GM18511 (cell line): ENCODE measurements around the gene CIDEC.

Source experiments
- ATAC-seq: cut with Tn5 transposase; IDR thresholded peaks from one replicate; pipeline ENCODE4 v1.9.1; 2021; ENCODE audit warnings: mild to moderate bottlenecking, moderate library complexity; ENCODE audit not compliant: unreplicated experiment

Gene CIDEC

DNA sequence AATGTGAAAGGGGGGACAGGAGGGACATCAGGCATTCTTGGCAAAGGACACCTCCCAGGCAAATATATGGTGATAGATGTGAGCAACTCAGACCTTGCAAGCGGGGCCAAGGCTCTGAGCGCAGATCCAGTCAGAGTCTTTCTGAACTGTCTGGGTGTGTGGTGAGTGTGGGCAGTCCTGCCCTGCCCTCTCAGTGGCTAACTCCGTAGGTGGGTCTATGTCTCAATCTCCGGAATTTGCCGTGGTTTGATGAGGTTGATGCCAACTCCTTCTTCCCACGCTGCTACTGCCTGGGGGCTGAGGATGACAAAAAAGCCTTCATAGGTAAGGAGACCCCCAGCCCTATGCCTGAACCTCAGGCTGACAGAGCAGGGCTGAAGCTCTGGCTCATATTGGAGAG is 62.6 kb downstream of the CIDEC start:
- ATAC-seq = no peak
